RWPE2 (cell line): Measurements from ENCODE around the gene CHIC1.
"Not testable (repeated sequence)": the region's sequence is repeated elsewhere in the genome, so short reads cannot be mapped to it uniquely, and the experiment has no call there.

Experiments
- ATAC-seq: fragments of 200-7000 bp; cut with Tn5 transposase; 3 replicates; pipeline ENCODE4 v1.9.1; 2021; ENCODE audit warnings: low read depth
- DNase-seq: peaks from one replicate; pipeline ENCODE4 v3.0.0-alpha.2; 2020; ENCODE audit warnings: low spot score
- H3K27ac ChIP-seq: fragments of 450-650 bp; 2 replicates; pipeline ENCODE4 v1.5.1; 2017; ENCODE audit warnings: mild to moderate bottlenecking; ENCODE audit not compliant: poor library complexity, severe bottlenecking
- H3K27me3 ChIP-seq: fragments of 250-450 bp; sonication (Bioruptor Pico); 2 replicates; pipeline ENCODE4 v1.5.1; 2021; ENCODE audit warnings: mild to moderate bottlenecking, moderate library complexity; ENCODE audit not compliant: insufficient read depth, poor library complexity, severe bottlenecking
- H3K36me3 ChIP-seq: fragments of 250-450 bp; sonication (Bioruptor Pico); 2 replicates; pipeline ENCODE4 v1.5.1; 2020; ENCODE audit warnings: low read depth, mild to moderate bottlenecking, moderate library complexity
- H3K4me1 ChIP-seq: fragments of 250-450 bp; sonication (Bioruptor Pico); 2 replicates; pipeline ENCODE4 v1.5.1; 2021; ENCODE audit warnings: mild to moderate bottlenecking, moderate library complexity; ENCODE audit not compliant: insufficient read depth, poor library complexity, severe bottlenecking
- H3K4me3 ChIP-seq: fragments of 250-450 bp; sonication (Bioruptor Pico); 2 replicates; pipeline ENCODE4 v1.5.1; 2021; ENCODE audit warnings: mild to moderate bottlenecking, moderate library complexity; ENCODE audit not compliant: severe bottlenecking
- H3K9me3 ChIP-seq: fragments of 250-450 bp; sonication (Bioruptor Pico); 2 replicates; pipeline ENCODE4 v1.5.1; 2021; ENCODE audit warnings: mild to moderate bottlenecking, moderate library complexity; ENCODE audit not compliant: severe bottlenecking
- CTCF ChIP-seq: fragments of 450-650 bp; IDR thresholded peaks from one replicate; pipeline ENCODE4 v1.5.1; 2017; ENCODE audit warnings: mild to moderate bottlenecking, moderate library complexity; ENCODE audit not compliant: poor library complexity, severe bottlenecking

Gene CHIC1

GRCh38 chrX:73681408-73681807 lies 118.4 kb downstream of the CHIC1 start:
- DNase-seq = no peak
- no peaks in the 10 kb centered on the region for H3K27me3 ChIP-seq
- H3K4me1 ChIP-seq = no peaks in the 10 kb centered on the region
- H3K4me3 ChIP-seq = no peak overlapping the region
- no peak overlapping the region for H3K27ac ChIP-seq
- H3K36me3 ChIP-seq = no peaks in the 10 kb centered on the region
- ATAC-seq = no peak
- no peak for TF ChIP-seq CTCF
- H3K9me3 ChIP-seq = no peaks in the 10 kb centered on the region

- no peak overlapping the region for H3K4me3 ChIP-seq
- H3K4me1 ChIP-seq = no peaks in the 10 kb centered on the region
- H3K36me3 ChIP-seq = no peaks in the 10 kb centered on the region
- no peak for ATAC-seq
- no peaks in the 10 kb centered on the region for H3K27me3 ChIP-seq
- H3K27ac ChIP-seq = no peak overlapping the region
- no peaks in the 10 kb centered on the region for H3K9me3 ChIP-seq
- DNase-seq = no peak
- no peak for TF ChIP-seq CTCF
Observed at GRCh38 chrX:73683236-73683859, 120.4 kb downstream of the CHIC1 start.

- H3K27ac ChIP-seq, H3K4me1 ChIP-seq, DNase-seq, H3K4me3 ChIP-seq, ATAC-seq, H3K9me3 ChIP-seq, H3K36me3 ChIP-seq, H3K27me3 ChIP-seq: not testable (repeated sequence)
Observed at GRCh38 chrX:73707014-73707413, 144.0 kb downstream of the CHIC1 start.

GRCh38 chrX:73728602-73729001 lies 165.6 kb downstream of the CHIC1 start:
- Histone ChIP-seq H3K4me1 (no peaks in the 10 kb centered on the region), H3K36me3 (no peaks in the 10 kb centered on the region), H3K27me3 (no peaks in the 10 kb centered on the region), H3K9me3 (no peaks in the 10 kb centered on the region), H3K27ac (no peak overlapping the region), H3K4me3 (no peak overlapping the region)
- no peak for TF ChIP-seq CTCF
- no peak for DNase-seq
- ATAC-seq = no peak
